ENCODE measurements around the gene GRIA4.

- TF ChIP-seq CTCF (IDR thresholded peaks at IDR 0.05; ENCODE audit: poor library complexity), result no peak
- no peak for TF ChIP-seq EZH2 (IDR thresholded peaks at IDR 0.05; ENCODE audit: borderline replicate concordance)
- no peak for TF ChIP-seq EZH2phosphoT487 (IDR thresholded peaks at IDR 0.05; ENCODE audit: low read depth, severe bottlenecking, unreplicated experiment)
Measured at GRCh38 chr11:105829084-105829483, 219.2 kb downstream of the GRIA4 start.
